Smooth muscle cell (in vitro differentiated cells): ENCODE results near the gene PTPRG. TPM values are rescaled to one million over a fixed set of nuclear protein-coding genes. Genes with fewer than 3 reads are reported as not detected.

Experiments
- DNase-seq: peaks from one replicate; lab custom pipeline; 2025; ENCODE audit not compliant: unreplicated experiment; lab: John Stamatoyannopoulos, UW
- H2AFZ ChIP-seq: fragments of 200-600 bp; sonication (generic); 2 replicates; pipeline ENCODE4 v1.6.0; 2016; ENCODE audit warnings: antibody characterized with exemption, low read depth, mild to moderate bottlenecking
- H3F3A ChIP-seq: fragments of 200-600 bp; sonication (generic); 2 replicates; pipeline ENCODE4 v1.6.0; 2017; ENCODE audit warnings: antibody characterized with exemption, low read depth
- H3K27ac ChIP-seq: fragments of 200-600 bp; sonication (generic); 2 replicates; pipeline ENCODE4 v1.5.1; 2016; ENCODE audit warnings: low read depth, mild to moderate bottlenecking
- H3K27me3 ChIP-seq: fragments of 200-600 bp; sonication (generic); 2 replicates; pipeline ENCODE4 v1.6.1; 2016; ENCODE audit warnings: low read depth, mild to moderate bottlenecking
- H3K36me3 ChIP-seq: fragments of 200-600 bp; sonication (generic); 2 replicates; pipeline ENCODE4 v1.5.1; 2016; ENCODE audit warnings: low read depth
- H3K4me1 ChIP-seq: fragments of 200-600 bp; sonication (generic); 2 replicates; pipeline ENCODE4 v1.5.1; 2016; ENCODE audit warnings: low read depth
- H3K4me2 ChIP-seq: fragments of 200-600 bp; sonication (generic); 2 replicates; pipeline ENCODE4 v1.6.0; 2016; ENCODE audit warnings: mild to moderate bottlenecking
- H3K4me3 ChIP-seq: fragments of 200-600 bp; sonication (generic); 2 replicates; pipeline ENCODE4 v1.5.1; 2016; ENCODE audit warnings: mild to moderate bottlenecking
- H3K79me2 ChIP-seq: fragments of 200-600 bp; sonication (generic); 2 replicates; pipeline ENCODE4 v1.6.0; 2016; ENCODE audit warnings: low read depth, mild to moderate bottlenecking
- H3K9ac ChIP-seq: fragments of 200-600 bp; sonication (generic); 2 replicates; pipeline ENCODE4 v1.6.0; 2016; ENCODE audit warnings: low read depth
- H3K9me3 ChIP-seq: fragments of 200-600 bp; sonication (generic); replicated peaks from 2 replicates; pipeline ENCODE4 v1.5.1; 2016; ENCODE audit warnings: low read depth
- H4K20me1 ChIP-seq: fragments of 200-600 bp; sonication (generic); 2 replicates; pipeline ENCODE4 v1.6.0; 2016; ENCODE audit warnings: low read depth
- CTCF ChIP-seq: fragments of 200-600 bp; sonication (generic); IDR thresholded peaks from 2 replicates; pipeline ENCODE4 v1.5.1; 2017; ENCODE audit warnings: borderline replicate concordance, mild to moderate bottlenecking, antibody characterized with exemption; ENCODE audit not compliant: insufficient read depth, poor library complexity, severe bottlenecking
- whole genome bisulfite sequencing: methylation state at CpG from one replicate; pipeline ENCODE4 v1.1.7; 2016; ENCODE audit warnings: low lambda C conversion rate; 5-methylcytosine and 5-hydroxymethylcytosine counted together
- polyA plus RNA-seq: library from polyadenylated mRNA; unstranded; fragments of >200 nt; fragmentation: Nextera tagmentation; extraction: Ambion mirVana; gene quantifications from 2 replicates; pipeline ENCODE4 v1.2.1, GENCODE V29; 2016
- total RNA-seq: library from RNA; depleted of rRNA; stranded (reverse); fragments of >200 nt; gene quantifications from 2 replicates; pipeline ENCODE4 v1.2.3, GENCODE V29; 2014

Gene PTPRG
- total and polyA plus RNA-seq, 2 experiments from 2014 or later, result 21.2 to 87.3 TPM

- no peaks in the 10 kb centered on the region for H3K9me3 ChIP-seq
- no peak for DNase-seq
- no peak overlapping the region for H3K4me3 ChIP-seq
- no peaks in the 10 kb centered on the region for H3K36me3 ChIP-seq
- H3F3A ChIP-seq, result peaks cover 7% of the 10 kb centered on the region
- no peaks in the 10 kb centered on the region for H3K79me2 ChIP-seq
- H3K27ac ChIP-seq, result no peak overlapping the region
- no peak overlapping the region for H3K9ac ChIP-seq
- H3K27me3 ChIP-seq, result no peaks in the 10 kb centered on the region
- 81% methylated on average over 7 of the region's 7 CpGs for WGBS
- no peak overlapping the region for H3K4me2 ChIP-seq
- no peaks in the 10 kb centered on the region for H3K4me1 ChIP-seq
- no peak overlapping the region for H2AFZ ChIP-seq
- TF ChIP-seq CTCF, result no peak
- no peaks in the 10 kb centered on the region for H4K20me1 ChIP-seq
Measured at GRCh38 chr3:62184559-62184958, 623.2 kb downstream of the PTPRG start.

DNA sequence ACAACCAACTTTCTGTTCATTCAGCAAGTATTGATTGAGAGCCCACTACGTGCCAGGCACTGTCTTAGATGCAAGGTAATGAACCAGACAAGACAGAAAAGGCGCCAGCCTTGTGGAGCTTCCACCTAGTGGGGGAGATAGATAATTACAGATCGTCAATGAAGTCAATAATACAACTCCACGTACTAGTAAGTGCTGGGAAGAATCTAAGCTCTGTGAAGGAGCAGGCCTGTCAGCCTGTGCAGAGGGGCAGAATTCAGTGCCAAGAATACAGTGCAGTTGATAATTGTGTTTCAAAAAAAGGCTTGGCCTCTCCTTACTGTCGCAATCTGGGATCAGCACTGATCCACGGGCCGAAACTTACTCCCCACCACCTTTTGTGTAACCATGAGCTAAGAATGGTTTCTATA, 625.7 kb downstream of the PTPRG start:
- Histone ChIP-seq H3K9ac (no peak overlapping the region), H3K4me2 (no peak overlapping the region), H3F3A (peaks cover 7% of the 10 kb centered on the region), H3K79me2 (no peaks in the 10 kb centered on the region), H3K27me3 (no peaks in the 10 kb centered on the region), H3K4me1 (no peaks in the 10 kb centered on the region), H3K4me3 (no peak overlapping the region), H3K36me3 (no peaks in the 10 kb centered on the region), H2AFZ (no peak overlapping the region), H4K20me1 (no peaks in the 10 kb centered on the region), H3K9me3 (no peaks in the 10 kb centered on the region), H3K27ac (no peak overlapping the region)
- no peak for DNase-seq
- peak; percentile 37 for TF ChIP-seq CTCF
- WGBS, result 72% methylated on average over 7 of the region's 7 CpGs

DNA sequence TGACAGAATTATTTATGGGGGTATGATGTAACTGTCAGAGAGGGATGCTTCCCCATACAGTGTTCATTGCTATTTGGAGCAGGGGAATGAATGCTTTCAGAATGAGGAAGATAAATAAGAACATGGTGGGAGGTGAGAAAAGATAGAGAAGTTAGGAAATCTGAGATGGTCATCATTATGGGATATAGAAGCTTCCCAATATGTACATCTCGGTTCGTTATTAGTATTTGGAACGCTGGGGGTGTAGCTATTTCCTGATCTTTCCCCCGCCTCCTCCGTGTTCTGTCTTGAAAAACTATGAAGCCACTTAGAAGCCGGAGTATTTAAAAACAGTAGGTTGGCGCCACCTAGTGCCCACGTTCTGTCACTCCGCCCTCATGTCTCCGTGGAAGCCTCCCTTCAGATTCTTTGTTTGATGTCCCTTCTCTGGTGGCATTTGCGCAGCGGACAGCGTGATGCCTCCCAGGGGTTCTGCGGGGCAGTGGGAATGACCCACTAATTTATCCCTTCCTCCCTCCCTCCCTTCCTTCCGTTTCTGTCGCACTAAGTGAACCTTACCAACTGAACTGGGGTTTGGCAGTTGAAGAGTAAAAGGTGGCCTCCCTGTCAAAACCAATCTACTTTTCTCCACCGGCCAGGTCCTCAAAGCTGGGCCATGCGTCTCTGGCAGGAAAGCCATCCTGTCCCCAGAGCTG, 627.5 kb downstream of the PTPRG start:
- WGBS, result 25% methylated on average over 18 of the region's 18 CpGs
- peak; percentile 77 for TF ChIP-seq CTCF
- no peak overlapping the region for H2AFZ ChIP-seq

GRCh38 chr3:62189376-62189698, 628.0 kb downstream of the PTPRG start:
- no peak overlapping the region for H3K4me3 ChIP-seq
- H3K4me1 ChIP-seq, result no peaks in the 10 kb centered on the region
- no peak overlapping the region for H3K4me2 ChIP-seq
- H3K79me2 ChIP-seq, result no peaks in the 10 kb centered on the region
- no peak for TF ChIP-seq CTCF
- H2AFZ ChIP-seq, result no peak overlapping the region
- 97% methylated on average over 9 of the region's 9 CpGs for WGBS
- no peaks in the 10 kb centered on the region for H4K20me1 ChIP-seq
- no peaks in the 10 kb centered on the region for H3K27me3 ChIP-seq
- DNase-seq, result no peak
- peaks cover 4% of the 10 kb centered on the region for H3K36me3 ChIP-seq
- peaks cover 7% of the 10 kb centered on the region for H3F3A ChIP-seq
- H3K9me3 ChIP-seq, result no peaks in the 10 kb centered on the region
- no peak overlapping the region for H3K9ac ChIP-seq
- no peak overlapping the region for H3K27ac ChIP-seq

More for the DNA sequence above, 627.5 kb downstream of the PTPRG start:
- DNase-seq, result peak; percentile 17
- H3F3A ChIP-seq, result peaks cover 7% of the 10 kb centered on the region
- no peaks in the 10 kb centered on the region for H4K20me1 ChIP-seq
- H3K36me3 ChIP-seq, result peaks cover 4% of the 10 kb centered on the region
- H3K27ac ChIP-seq, result no peak overlapping the region
- H3K4me1 ChIP-seq, result no peaks in the 10 kb centered on the region
- H3K27me3 ChIP-seq, result no peaks in the 10 kb centered on the region
- no peak overlapping the region for H3K9ac ChIP-seq
- H3K9me3 ChIP-seq, result no peaks in the 10 kb centered on the region
- H3K4me2 ChIP-seq, result peak overlapping the region; percentile 72
- no peaks in the 10 kb centered on the region for H3K79me2 ChIP-seq
- H3K4me3 ChIP-seq, result peak overlapping the region; percentile 12
